GM19397 (cell line): ENCODE measurements around the gene FGD3.

Experiments
- ATAC-seq: cut with Tn5 transposase; IDR thresholded peaks from one replicate; pipeline ENCODE4 v1.9.1; 2021; ENCODE audit warnings: mild to moderate bottlenecking, moderate library complexity; ENCODE audit not compliant: unreplicated experiment

Gene FGD3

DNA sequence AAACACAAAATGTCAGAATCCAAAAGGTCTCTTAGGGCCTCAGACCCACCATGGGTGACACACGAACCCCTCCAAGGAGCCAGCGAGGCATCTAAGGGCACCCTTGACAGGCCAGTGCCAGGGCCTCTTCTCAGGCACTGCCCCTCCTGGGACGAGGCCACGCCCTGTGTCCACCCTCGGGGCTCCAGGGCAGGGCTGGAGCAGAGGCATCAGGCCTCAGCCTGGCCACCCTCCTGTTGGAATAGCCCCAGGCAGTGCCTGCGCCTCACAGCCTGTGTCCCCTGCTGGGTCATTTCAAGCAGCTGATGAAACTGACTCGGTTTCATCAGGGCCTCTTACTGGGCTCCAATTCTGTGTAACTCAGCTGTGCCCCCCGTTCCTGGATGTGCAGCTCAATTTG, 78.4 kb downstream of the FGD3 start:
- no peak for ATAC-seq

DNA sequence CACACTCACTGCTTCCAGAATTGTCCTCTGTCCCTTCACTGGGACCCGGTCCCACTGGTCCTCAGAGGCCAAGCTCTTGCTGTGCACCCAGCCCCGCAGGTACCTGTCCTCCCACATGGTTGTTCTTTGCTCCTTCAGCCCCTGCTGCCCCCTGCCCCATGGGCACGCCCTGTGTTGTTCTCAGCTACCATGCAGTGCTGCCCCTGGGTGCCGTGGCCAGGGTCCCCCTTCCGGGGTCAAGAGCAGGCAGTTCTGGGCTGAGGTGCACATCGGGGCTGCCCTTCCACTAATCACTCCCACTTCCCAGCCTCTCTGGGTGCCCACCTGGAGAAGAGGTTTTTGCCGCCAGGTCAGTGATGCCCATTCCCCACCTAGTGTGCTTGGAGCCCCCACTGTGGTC, 79.3 kb downstream of the FGD3 start:
- ATAC-seq, result no peak

DNA sequence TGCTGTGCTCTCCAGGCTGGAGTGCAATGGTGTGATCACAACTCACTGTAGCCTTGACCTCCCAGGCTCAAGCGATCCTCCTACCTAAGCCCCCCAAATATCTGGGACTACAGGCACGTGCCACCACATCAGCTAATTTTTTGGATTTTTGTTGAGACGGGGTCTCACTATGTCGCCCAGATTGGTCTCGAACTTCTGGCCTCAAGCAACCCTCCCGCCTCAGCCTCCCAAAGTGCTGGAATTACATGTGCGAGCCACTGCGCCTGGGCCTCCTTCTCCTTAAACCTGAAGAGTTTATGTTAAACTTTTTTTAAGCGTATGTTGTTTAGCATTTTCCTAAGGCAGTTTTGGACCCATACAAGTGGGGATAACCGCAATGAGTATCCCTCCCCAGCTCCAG, 80.4 kb downstream of the FGD3 start:
- no peak for ATAC-seq

DNA sequence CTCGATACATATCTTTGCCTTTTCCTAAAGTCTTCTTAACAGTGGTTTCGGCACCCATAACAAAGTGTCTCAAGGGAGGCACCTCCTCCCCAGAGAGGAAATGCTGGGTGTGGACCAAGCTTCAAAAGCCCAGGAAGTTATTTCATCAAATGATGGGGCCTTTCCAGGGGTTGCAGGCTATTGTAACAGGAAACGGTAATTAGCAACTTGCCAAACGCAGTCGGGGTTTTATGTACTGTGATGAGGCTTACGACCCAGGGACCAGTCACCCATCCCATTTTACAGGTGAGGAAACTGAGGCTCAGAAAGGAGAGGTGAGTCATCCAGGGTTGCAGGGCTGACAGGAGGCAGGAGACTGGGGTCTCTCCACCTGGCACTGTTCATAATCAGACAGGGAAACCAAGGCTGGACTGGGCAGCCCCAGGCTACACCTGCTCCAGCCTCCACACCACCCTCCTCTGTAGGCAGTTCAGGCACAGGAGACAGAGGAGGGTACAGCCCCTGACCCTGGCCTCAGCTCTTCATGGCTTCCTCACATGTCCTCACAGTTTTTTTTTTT, 81.2 kb downstream of the FGD3 start:
- no peak for ATAC-seq

DNA sequence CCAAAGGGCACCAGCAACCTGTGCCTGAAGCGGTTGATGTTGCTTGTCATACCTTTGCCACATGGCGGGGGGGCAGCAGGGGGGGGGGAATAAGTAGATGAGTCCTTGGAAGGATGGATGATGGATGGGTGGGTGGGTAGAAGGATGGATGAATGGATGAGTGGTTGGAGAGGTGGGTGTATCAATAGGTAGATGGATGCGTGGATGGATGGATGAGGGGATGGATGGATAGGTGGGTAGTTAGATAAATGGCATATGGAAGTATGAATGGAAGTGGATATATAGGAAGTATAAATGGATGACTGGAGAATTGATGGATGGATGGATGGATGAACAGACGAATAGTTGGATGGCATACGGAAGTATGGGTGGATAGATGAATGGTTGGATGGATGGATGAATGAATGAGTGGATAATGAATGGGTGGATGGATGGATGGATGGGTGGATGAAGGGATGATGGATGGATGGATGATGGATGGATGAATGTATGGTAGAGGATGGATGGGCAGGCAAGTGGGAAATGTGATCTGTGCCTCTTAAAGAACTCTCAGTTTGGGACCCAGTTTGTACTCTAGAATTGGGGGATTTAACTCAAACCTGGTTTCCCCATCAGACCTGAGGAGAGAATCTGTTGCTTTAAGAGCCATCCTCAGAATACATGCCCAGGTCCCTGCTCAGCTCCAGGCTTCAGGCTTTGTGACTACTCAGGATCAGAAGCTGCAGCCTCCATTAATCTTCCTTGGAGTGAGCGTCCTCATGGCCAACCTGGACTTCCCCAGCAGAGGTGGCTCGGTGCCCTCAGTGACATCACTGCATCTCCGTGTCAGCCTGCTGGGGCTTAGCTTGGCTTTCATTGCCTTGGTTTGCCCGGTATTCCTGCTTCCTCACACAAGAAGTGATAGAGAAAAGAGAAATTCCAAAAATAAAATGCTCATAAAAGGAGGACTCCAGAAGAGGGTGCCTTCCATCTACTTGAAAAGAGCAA, 83.6 kb downstream of the FGD3 start:
- ATAC-seq, result no peak

DNA sequence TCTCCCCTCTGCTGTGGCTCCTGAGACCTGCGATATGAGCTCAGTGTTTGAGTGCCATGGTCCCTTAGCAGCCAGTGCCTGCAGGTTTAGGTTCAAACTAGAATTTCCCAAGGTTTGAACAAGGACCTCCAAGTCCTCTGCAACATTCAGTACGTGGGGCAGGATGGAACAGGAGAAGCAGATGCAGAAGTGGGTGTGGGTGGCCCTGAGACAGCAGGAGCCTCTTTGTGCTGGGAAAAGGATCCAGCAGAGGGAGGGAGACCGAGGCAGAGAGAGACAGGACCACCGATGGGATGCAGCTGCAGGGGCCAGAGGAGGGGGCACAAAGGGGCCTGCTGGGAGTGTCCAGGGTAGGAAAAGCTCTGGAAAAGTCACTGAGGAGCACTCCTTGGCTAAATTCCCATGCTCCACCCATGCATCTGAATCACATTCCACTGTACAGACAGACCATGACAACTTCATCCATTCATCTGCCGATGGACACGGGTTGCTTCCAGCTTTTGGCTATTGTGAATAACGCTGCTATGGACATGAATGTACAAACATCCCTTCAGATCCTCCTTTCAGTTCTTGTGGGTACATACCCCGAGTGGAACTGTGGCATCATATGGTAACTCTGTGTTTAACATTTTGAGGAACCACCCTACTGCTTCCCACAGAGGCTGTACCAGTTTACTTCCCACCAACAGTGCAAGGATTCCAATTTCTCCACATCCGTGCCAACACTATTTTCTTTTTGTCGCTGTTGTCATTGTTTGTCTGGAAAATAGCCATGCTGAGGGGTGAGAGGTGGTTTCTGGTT, 84.5 kb downstream of the FGD3 start:
- ATAC-seq, result no peak

DNA sequence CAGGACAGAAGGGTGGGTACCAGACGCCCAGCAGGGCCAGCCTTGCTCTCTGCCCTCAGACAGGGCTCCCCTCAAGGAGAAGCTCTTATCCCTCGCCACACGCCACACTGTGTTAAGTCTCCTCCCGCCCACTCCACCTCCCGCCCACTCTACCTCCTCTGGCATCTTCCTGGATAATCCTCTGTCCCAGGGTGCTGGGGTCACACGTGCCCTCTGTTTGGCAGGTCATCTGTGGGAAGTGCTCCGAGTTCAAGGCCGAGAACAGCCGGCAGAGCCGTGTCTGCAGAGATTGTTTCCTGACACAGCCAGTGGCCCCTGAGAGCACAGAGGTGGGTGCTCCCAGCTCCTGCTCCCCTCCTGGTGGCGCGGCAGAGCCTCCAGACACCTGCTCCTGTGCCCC, 85.2 kb downstream of the FGD3 start:
- no peak for ATAC-seq

DNA sequence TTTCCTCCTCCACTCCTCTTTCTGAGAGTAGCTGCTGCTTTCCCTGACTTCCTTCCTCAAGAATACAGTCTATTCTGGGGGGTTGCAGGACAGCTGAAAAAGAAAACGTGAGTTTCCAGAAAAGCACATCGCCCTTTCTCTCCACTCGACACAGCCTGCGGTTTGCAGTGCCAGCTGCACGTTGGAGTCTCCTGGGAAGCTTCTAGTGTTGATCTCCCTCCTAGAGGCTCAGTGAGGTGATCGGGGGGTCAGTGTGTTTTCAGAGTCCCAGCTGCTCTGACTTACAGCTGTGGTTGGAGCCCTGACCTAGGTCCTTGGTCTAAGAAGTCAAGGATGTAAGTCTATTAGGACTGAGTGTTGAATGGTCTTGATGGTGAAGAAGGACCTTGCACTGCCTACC, 86.2 kb downstream of the FGD3 start:
- ATAC-seq, result no peak

DNA sequence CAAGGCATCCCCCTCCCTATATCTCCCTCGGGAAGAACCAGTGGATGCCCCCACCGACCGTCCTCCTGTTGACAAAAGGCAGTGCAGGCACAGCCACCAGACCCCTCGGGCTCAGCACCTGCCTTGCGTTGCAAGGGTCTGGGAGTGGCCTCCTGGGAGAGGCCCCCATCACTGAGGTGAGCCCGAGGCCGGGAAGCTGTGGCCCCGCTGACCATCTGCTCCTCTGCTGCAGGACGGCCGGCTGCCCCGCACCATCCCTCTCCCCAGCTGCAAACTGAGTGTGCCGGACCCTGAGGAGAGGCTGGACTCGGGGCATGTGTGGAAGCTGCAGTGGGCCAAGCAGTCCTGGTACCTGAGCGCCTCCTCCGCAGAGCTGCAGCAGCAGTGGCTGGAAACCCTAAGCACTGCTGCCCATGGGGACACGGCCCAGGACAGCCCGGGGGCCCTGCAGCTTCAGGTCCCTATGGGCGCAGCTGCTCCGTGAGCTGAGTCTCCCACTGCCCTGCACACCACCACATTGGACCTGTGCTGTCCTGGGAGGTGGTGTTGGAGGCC, 87.9 kb downstream of the FGD3 start:
- ATAC-seq, result no peak

DNA sequence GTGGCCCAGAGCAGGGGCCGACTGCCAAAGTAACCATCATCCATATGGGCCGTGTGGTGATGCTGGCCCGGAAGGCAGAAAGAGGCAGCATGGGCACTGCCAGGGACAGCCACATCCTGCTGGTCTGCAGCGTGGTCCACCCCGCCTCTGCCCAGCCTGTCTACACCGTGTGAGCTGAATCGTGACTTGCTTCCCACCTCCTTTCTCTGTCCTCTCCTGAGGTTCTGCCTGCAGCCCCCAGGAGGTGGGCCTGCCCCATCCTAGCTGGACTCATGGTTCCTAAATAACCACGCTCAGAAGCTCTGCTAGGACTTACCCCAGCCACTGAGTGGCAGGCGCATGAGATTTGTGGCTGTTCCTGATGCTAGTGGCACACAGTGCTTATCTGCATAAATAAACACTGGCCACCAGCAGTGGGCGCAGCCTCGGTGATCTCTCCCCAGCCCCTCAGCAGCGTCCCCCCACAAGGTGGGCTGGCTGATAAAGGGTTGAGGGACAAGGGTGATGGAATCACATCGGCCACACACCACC, 88.6 kb downstream of the FGD3 start:
- ATAC-seq, result no peak

DNA sequence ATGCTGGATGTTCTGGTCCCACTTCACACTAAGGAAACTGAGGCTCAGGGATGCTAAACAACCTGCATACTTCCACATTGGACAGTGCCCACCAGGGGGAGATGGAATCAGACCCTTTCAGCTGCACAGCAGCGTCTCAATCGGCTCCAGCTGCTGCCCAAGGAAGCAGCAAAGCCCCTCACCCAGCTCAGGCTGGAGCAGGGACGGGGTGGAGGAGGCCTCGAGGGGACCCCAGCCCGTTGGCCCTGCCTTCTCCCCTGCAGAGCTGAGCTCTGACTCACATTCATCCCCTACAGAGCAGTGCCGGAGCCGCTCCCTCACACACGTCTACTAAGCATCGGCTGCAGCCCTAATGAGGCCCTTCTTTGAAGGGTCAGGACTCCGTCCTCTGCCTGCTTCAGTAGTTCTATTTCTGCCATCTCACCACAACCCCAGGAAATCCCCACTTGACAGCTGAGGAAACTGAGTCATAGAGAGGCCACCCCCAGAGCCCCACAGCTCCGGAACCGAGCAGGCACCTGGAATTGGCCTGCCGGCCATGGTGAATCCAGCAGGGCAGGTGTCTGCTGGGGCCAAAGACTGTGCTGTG, 89.7 kb downstream of the FGD3 start:
- no peak for ATAC-seq

DNA sequence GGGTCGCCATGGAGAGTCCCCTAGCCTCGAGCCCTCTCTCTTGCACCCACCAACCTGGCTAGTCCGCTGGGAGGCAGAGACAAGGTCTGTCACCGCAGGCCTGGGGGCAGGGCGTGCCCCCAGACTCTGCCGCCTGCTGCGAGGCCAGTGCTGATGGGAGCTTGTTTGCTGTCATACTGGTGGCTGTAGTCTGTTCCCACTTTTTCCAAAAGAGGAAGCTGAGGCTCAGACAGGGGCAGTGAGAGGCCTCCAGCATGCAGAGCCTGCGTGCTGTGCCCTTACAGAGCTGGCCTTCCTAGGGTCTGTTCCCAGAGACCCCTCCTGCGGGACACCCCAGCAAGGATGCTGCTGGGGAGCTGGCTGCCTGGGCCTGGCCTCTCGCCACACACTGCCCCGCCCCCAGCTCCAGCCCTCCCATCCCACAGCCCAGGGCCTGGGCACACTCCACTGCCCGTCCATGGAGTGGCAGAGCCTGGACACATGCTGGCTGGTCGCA, 90.2 kb downstream of the FGD3 start:
- no peak for ATAC-seq

DNA sequence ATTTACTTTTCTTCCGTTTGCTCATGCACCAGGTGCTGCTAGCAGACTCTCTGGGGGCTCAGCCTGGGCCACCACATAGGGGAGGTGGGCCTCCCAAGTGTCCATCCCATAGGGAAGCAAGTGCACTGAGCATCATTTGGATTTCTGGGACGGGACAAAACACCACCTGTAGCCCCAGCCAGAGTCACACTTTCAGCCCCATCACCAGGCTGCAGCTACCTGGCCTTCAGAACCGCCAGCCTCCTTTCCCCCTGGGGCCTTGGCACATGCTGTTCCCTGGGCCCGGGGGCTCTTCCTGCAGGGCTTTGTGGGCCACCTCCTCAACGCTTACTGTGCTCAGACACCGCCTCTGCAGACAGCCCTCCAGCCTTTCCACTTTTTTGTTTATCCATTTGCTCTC, 91.6 kb downstream of the FGD3 start:
- no peak for ATAC-seq

DNA sequence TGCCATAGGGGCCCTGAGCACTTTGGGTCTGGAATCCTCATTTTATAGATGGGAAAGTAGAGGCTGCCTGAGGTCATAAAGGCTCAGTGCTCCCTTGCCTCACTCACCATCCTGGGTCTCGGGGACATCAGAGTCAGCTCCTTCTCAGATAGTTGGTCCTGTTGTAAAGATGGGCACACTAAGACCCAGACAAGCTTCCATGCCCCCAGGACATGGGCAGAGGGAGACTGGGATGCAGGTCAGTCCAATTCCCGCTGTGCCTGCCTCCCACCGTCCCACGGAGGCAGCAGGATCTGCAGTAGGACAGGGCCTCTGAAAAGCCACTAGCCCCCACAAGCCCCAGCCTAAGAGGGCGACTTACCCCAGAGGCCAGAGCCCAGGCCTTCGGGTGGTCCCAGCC, 92.1 kb downstream of the FGD3 start:
- no peak for ATAC-seq

DNA sequence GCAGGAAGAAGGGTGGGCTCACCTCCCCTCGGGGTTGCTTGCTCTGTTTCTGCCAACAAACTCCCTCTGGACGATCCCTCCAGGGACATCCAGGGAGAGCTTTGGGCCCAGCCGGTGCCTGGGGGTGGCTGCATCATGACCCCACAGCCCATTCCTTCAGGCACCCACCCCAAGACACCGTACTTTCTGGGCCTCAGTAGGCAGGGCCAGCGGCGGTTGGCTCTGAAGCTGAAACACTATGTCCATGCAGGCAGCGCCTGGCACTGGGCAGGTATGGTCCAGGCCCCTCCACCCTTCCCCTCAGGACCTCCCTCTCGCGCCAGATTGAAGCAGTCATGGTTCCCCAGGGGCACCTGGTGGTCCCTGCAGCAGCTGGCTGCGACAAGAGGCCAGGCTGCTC, 92.7 kb downstream of the FGD3 start:
- ATAC-seq, result no peak

DNA sequence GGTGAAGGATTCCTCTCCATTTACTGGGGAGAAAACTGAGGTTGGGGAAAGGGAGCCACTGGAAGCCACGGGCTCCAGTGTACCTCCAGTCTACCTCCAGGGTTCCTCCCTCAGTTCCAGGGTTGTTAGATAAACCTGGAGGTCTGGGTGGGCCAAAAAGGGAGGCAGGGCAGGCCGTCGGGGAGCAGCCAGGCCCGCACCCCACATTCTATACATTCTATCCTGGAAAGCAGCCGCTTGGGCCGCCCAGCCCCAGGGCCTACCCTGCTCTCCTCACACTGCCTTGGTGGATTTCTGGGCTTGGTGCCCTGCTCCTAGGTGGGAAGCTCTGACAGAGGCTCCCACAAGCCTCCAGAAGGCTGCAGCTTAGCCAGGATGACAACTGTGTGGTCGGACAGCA, 93.1 kb downstream of the FGD3 start:
- no peak for ATAC-seq

DNA sequence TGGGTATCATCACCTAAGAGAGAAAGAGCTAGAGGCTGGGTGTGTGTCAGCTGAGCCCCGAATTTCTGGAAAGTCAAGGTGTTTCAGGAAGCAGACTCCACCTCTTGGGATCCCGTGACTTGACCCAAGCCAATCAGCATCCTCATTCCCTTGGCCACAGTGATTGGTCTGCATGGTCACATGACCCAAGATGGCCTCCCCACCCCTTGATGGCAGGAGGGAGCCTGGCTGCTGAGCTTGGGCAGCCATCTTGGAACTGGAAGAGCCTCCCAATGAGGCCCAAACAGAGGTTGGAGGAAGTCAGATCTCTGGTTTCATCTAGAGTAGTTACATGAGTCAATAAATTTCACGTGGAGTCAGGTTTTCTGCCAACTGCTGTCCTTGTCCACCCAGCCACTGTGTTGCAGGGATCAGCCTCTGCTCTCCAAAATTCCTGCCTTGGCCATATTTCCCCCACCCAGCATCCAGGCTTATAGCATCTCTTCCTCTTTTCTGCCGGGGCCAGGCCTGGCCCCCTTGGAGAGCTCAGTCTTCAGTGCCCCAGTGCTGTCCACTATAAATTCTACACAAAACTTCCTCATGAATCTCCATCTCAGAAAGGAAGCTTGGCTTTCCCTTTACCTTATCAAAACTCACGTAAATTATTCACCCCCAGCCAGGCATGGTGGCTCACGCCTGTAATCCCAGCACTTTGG, 93.9 kb downstream of the FGD3 start:
- no peak for ATAC-seq

DNA sequence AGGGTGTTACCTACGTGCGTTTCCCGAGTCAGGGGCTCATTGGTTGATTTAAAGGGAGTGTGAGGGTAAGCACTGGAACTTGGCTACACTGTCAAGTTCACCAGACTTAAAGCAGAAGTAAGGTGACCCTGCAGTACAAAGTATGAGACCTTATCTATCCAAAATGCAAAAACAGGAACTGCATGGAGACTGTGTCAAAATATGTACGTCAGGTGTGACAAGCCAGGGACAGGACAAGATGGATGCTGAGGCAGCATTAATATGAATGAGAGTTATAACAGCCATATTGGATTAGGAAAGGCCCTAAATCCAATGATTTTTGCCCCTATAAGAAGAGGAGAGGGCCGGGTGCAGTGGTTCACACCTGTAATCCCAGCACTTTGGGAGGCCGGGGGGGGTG, 95.8 kb downstream of the FGD3 start:
- ATAC-seq, result no peak

DNA sequence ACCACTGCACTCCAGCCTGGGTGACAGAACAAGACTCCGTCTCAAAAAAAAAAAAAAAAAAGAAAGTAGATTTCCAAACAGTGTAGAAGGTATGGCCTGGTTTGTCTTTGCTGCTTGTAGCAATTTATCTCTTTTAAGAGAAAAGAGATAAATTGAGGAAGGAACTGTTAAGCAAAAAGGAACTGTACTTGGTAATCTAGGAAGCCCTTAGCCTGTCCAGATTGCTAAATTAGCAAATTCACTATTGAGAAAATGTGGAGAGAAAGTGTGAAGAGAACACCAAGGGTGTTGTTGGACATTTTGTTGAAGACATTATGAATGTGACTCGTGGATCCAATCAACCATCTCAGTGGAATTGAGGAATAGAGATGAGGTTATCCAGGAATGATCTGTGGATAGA, 98.2 kb downstream of the FGD3 start:
- no peak for ATAC-seq
